HepG2 (cell line): ENCODE data around the gene LGALS1. TPM values are rescaled to one million over a fixed set of nuclear protein-coding genes. Genes with fewer than 3 reads are reported as not detected.

Experiments
- BHLHE40 ChIP-seq: IDR thresholded peaks from 2 replicates; pipeline ENCODE4 v1.6.1; 2011; ENCODE audit warnings: low read length, improper control_type of control experiment
- DMAP1 ChIP-seq: IDR thresholded peaks from 2 replicates; pipeline ENCODE4 v1.6.1; 2016
- FOXJ3 ChIP-seq: sonication (generic); formaldehyde crosslinking; IDR thresholded peaks from 2 replicates; pipeline ENCODE4 v1.4.0; 2020; ENCODE audit warnings: missing genetic modification reagents, mild to moderate bottlenecking, borderline replicate concordance
- HNRNPUL1 ChIP-seq: fragments of 200-400 bp; formaldehyde crosslinking; IDR thresholded peaks from 2 replicates; pipeline ENCODE4 v1.6.1; 2017; ENCODE audit warnings: low read depth, mild to moderate bottlenecking, low read length, moderate library complexity
- KAT8 ChIP-seq: IDR thresholded peaks from 2 replicates; pipeline ENCODE4 v1.6.1; 2016; ENCODE audit warnings: missing genetic modification reagents, missing compliant biosample characterization
- KMT2A ChIP-seq: sonication (generic); formaldehyde crosslinking; IDR thresholded peaks from 2 replicates; pipeline ENCODE4 v1.4.0; 2020; ENCODE audit warnings: missing genetic modification reagents
- SCMH1 ChIP-seq: sonication (generic); formaldehyde crosslinking; IDR thresholded peaks from 2 replicates; pipeline ENCODE4 v1.9.0; 2021; ENCODE audit warnings: missing genetic modification reagents, mild to moderate bottlenecking, borderline replicate concordance
- SP1 ChIP-seq, 2 experiments: fragments of 450-650 bp in 1 of 2; sonication (generic) in 1 of 2; formaldehyde crosslinking in 1 of 2; IDR thresholded peaks; 2 replicates each; pipeline versions ENCODE4 v1.4.0 to v1.6.1; 2016 to 2020; ENCODE audit warnings: missing genetic modification reagents in 1 of 2
- SP4 ChIP-seq: sonication (generic); formaldehyde crosslinking; IDR thresholded peaks from 2 replicates; pipeline ENCODE4 v1.8.1; 2023; ENCODE audit warnings: mild to moderate bottlenecking, missing genetic modification reagents
- STAG1 ChIP-seq: sonication (generic); formaldehyde crosslinking; IDR thresholded peaks from 2 replicates; pipeline ENCODE4 v1.4.0; 2020; ENCODE audit warnings: missing genetic modification reagents
- ZFYVE20 ChIP-seq: sonication (generic); formaldehyde crosslinking; IDR thresholded peaks from 2 replicates; pipeline ENCODE4 v1.8.0; 2023; ENCODE audit warnings: low read depth, mild to moderate bottlenecking, moderate library complexity, missing genetic modification reagents, borderline replicate concordance
- ZIK1 ChIP-seq: sonication (generic); formaldehyde crosslinking; IDR thresholded peaks from 2 replicates; pipeline ENCODE4 v1.5.0; 2020; ENCODE audit warnings: mild to moderate bottlenecking, low read depth, missing genetic modification reagents, borderline replicate concordance
- ZNF235 ChIP-seq: sonication (generic); formaldehyde crosslinking; IDR thresholded peaks from 2 replicates; pipeline ENCODE4 v1.8.1; 2023; ENCODE audit warnings: mild to moderate bottlenecking, missing genetic modification reagents, borderline replicate concordance
- ZNF264 ChIP-seq: sonication (generic); formaldehyde crosslinking; IDR thresholded peaks from 2 replicates; pipeline ENCODE4 v1.4.0; 2020; ENCODE audit warnings: missing genetic modification reagents
- ZNF557 ChIP-seq: sonication (generic); formaldehyde crosslinking; IDR thresholded peaks from 2 replicates; pipeline ENCODE4 v1.4.0; 2020; ENCODE audit warnings: missing genetic modification reagents
- ZNF569 ChIP-seq: sonication (generic); formaldehyde crosslinking; IDR thresholded peaks from 2 replicates; pipeline ENCODE4 v1.5.0; 2020; ENCODE audit warnings: mild to moderate bottlenecking, missing genetic modification reagents, moderate library complexity, borderline replicate concordance
- ZNF629 ChIP-seq: sonication (generic); formaldehyde crosslinking; conservative IDR thresholded peaks from 2 replicates; pipeline ENCODE4 v1.5.0; 2020; ENCODE audit warnings: missing genetic modification reagents
- ZNF772 ChIP-seq: sonication (generic); formaldehyde crosslinking; IDR thresholded peaks from 2 replicates; pipeline ENCODE4 v1.5.0; 2020; ENCODE audit warnings: mild to moderate bottlenecking, missing genetic modification reagents
- ZNF891 ChIP-seq: sonication (generic); formaldehyde crosslinking; IDR thresholded peaks from 2 replicates; pipeline ENCODE4 v1.5.0; 2020; ENCODE audit warnings: mild to moderate bottlenecking, missing genetic modification reagents
- polyA plus RNA-seq, 8 experiments: library from polyadenylated mRNA; depleted of rRNA in 3 of 8; stranded (reverse) in 7 of 8; unstranded in 1 of 8; fragments of >200 nt; fragmentation: Illumina TruSeq in 4 of 8; extraction: Trizol in 4 of 8; gene quantifications; 2 replicates each; pipeline versions ENCODE4 v1.2.1 to v1.2.3, GENCODE V29; 2011 to 2016; ENCODE audit warnings: low read depth in 4 of 8, missing spikeins in 1 of 8, mixed read lengths in 1 of 8; ENCODE audit not compliant: insufficient read depth in 1 of 8
- total RNA-seq, 5 experiments: library from RNA; depleted of rRNA; stranded (reverse); fragments of >200 nt; fragmentation: Illumina TruSeq; extraction: Trizol; gene quantifications; 2 replicates each; pipeline ENCODE4 v1.2.3, GENCODE V29; 2016; ENCODE audit warnings: low read depth in 1 of 5
- TF ChIP-seq, protein P1 (sequence below): IDR thresholded peaks from 2 replicates; pipeline ENCODE4 v1.6.1; 2016; ENCODE audit warnings: low read depth, missing genetic modification reagents, missing compliant biosample characterization
- TF ChIP-seq, protein P2 (sequence below): sonication (generic); formaldehyde crosslinking; IDR thresholded peaks from 2 replicates; pipeline ENCODE4 v1.4.0; 2020; ENCODE audit warnings: missing genetic modification reagents
- TF ChIP-seq, protein P3 (sequence below): sonication (generic); formaldehyde crosslinking; IDR thresholded peaks from 2 replicates; pipeline ENCODE4 v1.4.0; 2020; ENCODE audit warnings: mild to moderate bottlenecking, missing genetic modification reagents, borderline replicate concordance

The LGALS1 gene
- total and polyA plus RNA-seq, 2 of the 13 experiments (the other 11 are each of a cell fraction or from before 2014, with no cell fraction given) = 103 to 858 TPM

DNA sequence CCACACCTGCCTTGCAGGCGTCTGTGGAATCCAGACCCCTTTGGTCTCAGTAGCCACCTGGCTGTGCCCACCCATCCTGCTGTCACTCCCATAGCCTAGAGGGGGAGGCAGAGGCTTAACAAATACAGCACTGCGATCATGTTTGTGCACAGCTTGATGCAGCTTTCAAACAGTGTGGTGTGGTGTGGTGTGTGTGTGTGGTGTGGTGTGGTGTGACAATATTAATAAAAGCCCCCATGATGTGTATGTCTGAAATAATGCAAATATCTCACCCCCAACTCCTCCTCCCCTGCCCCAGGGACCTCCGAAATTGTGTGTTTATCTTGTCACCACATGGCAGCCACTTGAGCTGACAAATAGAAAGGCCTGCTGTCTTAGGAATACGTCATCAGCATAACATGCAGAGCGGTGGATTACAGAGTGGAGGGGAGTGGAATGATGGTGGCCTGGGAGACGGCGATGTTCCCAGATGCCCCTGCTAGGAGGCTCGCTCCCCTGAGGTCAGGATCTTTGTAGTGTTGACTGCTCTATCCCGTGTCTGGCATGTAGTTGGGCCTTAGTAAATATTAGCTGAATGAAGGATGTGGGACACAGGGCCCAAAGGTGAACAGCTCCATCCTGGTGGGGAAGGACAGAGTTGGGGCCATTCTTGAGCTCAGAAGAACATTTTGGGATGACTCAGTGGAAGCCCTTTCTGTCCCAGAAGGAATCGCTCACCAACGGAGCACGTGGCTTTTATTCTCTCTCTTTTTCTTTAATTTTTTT is 14.1 kb upstream of the LGALS1 start (continued):
- TF ChIP-seq, protein P1, sequence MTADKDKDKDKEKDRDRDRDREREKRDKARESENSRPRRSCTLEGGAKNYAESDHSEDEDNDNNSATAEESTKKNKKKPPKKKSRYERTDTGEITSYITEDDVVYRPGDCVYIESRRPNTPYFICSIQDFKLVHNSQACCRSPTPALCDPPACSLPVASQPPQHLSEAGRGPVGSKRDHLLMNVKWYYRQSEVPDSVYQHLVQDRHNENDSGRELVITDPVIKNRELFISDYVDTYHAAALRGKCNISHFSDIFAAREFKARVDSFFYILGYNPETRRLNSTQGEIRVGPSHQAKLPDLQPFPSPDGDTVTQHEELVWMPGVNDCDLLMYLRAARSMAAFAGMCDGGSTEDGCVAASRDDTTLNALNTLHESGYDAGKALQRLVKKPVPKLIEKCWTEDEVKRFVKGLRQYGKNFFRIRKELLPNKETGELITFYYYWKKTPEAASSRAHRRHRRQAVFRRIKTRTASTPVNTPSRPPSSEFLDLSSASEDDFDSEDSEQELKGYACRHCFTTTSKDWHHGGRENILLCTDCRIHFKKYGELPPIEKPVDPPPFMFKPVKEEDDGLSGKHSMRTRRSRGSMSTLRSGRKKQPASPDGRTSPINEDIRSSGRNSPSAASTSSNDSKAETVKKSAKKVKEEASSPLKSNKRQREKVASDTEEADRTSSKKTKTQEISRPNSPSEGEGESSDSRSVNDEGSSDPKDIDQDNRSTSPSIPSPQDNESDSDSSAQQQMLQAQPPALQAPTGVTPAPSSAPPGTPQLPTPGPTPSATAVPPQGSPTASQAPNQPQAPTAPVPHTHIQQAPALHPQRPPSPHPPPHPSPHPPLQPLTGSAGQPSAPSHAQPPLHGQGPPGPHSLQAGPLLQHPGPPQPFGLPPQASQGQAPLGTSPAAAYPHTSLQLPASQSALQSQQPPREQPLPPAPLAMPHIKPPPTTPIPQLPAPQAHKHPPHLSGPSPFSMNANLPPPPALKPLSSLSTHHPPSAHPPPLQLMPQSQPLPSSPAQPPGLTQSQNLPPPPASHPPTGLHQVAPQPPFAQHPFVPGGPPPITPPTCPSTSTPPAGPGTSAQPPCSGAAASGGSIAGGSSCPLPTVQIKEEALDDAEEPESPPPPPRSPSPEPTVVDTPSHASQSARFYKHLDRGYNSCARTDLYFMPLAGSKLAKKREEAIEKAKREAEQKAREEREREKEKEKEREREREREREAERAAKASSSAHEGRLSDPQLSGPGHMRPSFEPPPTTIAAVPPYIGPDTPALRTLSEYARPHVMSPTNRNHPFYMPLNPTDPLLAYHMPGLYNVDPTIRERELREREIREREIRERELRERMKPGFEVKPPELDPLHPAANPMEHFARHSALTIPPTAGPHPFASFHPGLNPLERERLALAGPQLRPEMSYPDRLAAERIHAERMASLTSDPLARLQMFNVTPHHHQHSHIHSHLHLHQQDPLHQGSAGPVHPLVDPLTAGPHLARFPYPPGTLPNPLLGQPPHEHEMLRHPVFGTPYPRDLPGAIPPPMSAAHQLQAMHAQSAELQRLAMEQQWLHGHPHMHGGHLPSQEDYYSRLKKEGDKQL = no peak
- no peak for TF ChIP-seq ZNF772 (CRISPR knock-in tag)
- TF ChIP-seq, protein P2, sequence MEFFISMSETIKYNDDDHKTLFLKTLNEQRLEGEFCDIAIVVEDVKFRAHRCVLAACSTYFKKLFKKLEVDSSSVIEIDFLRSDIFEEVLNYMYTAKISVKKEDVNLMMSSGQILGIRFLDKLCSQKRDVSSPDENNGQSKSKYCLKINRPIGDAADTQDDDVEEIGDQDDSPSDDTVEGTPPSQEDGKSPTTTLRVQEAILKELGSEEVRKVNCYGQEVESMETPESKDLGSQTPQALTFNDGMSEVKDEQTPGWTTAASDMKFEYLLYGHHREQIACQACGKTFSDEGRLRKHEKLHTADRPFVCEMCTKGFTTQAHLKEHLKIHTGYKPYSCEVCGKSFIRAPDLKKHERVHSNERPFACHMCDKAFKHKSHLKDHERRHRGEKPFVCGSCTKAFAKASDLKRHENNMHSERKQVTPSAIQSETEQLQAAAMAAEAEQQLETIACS (CRISPR knock-in tag) = 0 out of 2 replicates have a peak, but pooled peaks have one; percentile 17
- TF ChIP-seq, protein P3, sequence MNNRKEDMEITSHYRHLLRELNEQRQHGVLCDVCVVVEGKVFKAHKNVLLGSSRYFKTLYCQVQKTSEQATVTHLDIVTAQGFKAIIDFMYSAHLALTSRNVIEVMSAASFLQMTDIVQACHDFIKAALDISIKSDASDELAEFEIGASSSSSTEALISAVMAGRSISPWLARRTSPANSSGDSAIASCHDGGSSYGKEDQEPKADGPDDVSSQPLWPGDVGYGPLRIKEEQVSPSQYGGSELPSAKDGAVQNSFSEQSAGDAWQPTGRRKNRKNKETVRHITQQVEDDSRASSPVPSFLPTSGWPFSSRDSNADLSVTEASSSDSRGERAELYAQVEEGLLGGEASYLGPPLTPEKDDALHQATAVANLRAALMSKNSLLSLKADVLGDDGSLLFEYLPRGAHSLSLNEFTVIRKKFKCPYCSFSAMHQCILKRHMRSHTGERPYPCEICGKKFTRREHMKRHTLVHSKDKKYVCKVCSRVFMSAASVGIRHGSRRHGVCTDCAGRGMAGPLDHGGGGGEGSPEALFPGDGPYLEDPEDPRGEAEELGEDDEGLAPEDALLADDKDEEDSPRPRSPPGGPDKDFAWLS (CRISPR knock-in tag) = no peak
- TF ChIP-seq ZNF235 (CRISPR knock-in tag) = no peak
- no peak for TF ChIP-seq HNRNPUL1
- no peak for TF ChIP-seq ZNF891 (CRISPR knock-in tag)
- 0 out of 2 replicates have a peak, but pooled peaks have one; percentile 38 for TF ChIP-seq KAT8 (CRISPR knock-in tag)
- no peak for TF ChIP-seq SCMH1
- TF ChIP-seq ZIK1 = no peak
- TF ChIP-seq KMT2A (CRISPR knock-in tag) = 0 out of 2 replicates have a peak, but pooled peaks have one; percentile 16
- no peak for TF ChIP-seq ZFYVE20
- 0 out of 2 replicates have a peak, but pooled peaks have one; percentile 52 for TF ChIP-seq FOXJ3
- no peak for TF ChIP-seq SP1 (IDR thresholded peaks at IDR 0.05)
- no peak for TF ChIP-seq SP1 (CRISPR knock-in tag; IDR thresholded peaks at IDR 0.05)
- peak; percentile 31; the same call in 1 of the 2 replicates for TF ChIP-seq SP4 (CRISPR knock-in tag)
- peak; percentile 38; the same call in 1 of the 2 replicates for TF ChIP-seq ZNF629 (CRISPR knock-in tag)
- peak; percentile 45; the same call in 1 of the 2 replicates for TF ChIP-seq DMAP1 (CRISPR knock-in tag)
- no peak for TF ChIP-seq ZNF557 (CRISPR knock-in tag)
- TF ChIP-seq ZNF264 (CRISPR knock-in tag) = 0 out of 2 replicates have a peak, but pooled peaks have one; percentile 32
- TF ChIP-seq STAG1 (CRISPR knock-in tag) = peak; percentile 51
- TF ChIP-seq BHLHE40 = 0 out of 2 replicates have a peak, but pooled peaks have one; percentile 24
- no peak for TF ChIP-seq ZNF569 (CRISPR knock-in tag)
